ENCODE measurements around the gene MYO1E. TPM values are rescaled to one million over a fixed set of nuclear protein-coding genes. Genes with fewer than 3 reads are reported as not detected.

Gene MYO1E
- total RNA-seq, 2 donors from 2014 or later = 47.8 to 65.6 TPM

DNA sequence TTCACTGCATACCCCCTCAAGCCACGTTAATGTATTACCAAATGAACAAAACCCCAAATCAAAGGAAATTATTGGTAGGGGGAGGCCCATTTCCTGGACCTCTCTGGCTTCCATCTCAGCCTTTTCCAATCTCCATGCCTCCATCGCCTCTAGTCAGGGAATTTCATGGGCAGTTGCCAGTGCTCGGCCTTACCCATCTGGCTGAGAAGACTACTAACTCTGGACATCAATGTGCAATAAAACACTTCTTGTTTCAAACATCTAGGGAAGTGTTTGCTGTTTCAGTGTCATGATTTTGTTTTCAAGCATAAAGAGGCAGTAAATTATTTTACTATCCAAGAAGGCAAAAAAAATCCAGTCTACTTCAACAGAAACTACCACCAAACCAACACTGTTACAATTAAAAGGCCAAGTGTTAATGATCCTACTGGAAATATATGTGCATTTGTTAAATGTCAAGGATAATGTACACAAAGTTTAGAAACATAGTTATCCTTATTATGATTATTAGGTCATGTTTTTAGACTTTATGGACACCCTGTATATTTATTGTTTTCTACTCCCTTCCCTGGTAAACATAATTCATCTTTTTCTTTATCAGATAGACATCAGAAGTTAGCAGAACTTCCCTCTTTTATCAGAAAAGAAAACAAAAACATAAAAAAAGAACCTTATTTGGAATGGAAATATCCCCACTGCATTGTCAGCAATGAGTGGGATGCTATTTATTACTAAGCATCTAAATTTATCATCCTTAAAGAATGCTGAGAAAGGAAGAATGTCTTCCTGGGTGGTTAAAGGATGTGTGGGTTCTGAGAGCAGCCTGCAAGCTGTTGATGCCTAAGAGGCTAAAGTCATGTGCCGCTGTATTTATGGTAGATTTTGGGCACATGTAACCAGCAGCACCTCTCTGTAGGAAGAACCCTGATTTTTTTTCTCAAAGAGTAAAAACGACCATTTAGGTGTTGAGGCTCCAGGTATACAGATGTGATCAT is 150.9 kb downstream of the MYO1E start:
- 87 to 100% methylated on average over 2 to 5 of the region's 5 CpGs for WGBS, 2 experiments (ENCODE audit: insufficient coverage in 1 of 2, insufficient read length in 1 of 2)
- H3K27me3 Mint-ChIP-seq (ENCODE audit: insufficient read depth) = no peaks in the 10 kb centered on the region
- H3K27ac ChIP-seq (ENCODE audit: low read depth, low read length) = no peak overlapping the region

DNA sequence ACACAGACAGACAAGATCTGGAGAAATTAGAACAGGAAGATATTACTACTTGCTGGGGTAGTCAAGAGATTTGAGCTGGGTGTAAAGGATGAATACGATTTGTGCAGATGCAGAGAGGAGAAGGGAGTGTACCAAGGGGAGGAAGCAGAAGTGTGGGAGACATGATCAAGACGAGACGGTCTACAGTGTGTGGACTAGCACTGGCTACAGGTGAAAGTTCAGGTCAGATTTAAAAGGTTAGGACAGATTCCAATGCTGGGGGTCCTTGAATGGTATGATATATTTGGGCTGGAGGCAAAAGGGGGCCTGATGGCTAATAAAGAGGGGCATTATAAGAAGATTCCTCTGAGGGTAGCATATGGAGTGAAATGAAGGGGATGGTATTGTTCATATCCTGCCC is 154.0 kb downstream of the MYO1E start:
- Mint-ChIP-seq H3K27ac (no peak overlapping the region), H3K27me3 (ENCODE audit: insufficient read depth) (no peaks in the 10 kb centered on the region), H3K9me3 (no peaks in the 10 kb centered on the region), H3K36me3 (ENCODE audit: low read depth) (peaks cover 33% of the 10 kb centered on the region), H3K4me3 (no peak overlapping the region), H3K4me1 (no peaks in the 10 kb centered on the region)
- H3K27ac ChIP-seq (ENCODE audit: low read depth, low read length) = no peak overlapping the region
- no peak for DNase-seq
- WGBS, 2 experiments (ENCODE audit: insufficient coverage in 1 of 2, insufficient read length in 1 of 2) = 91 to 95% methylated on average over 3 of the region's 3 CpGs
- no peaks in the 10 kb centered on the region for H3K4me1 ChIP-seq (ENCODE audit: control insufficient read depth, insufficient read depth, low read length)
- no peak overlapping the region for H3K9ac ChIP-seq (ENCODE audit: extremely low read depth, low read length, poor library complexity, severe bottlenecking)
- TF ChIP-seq, protein P1, sequence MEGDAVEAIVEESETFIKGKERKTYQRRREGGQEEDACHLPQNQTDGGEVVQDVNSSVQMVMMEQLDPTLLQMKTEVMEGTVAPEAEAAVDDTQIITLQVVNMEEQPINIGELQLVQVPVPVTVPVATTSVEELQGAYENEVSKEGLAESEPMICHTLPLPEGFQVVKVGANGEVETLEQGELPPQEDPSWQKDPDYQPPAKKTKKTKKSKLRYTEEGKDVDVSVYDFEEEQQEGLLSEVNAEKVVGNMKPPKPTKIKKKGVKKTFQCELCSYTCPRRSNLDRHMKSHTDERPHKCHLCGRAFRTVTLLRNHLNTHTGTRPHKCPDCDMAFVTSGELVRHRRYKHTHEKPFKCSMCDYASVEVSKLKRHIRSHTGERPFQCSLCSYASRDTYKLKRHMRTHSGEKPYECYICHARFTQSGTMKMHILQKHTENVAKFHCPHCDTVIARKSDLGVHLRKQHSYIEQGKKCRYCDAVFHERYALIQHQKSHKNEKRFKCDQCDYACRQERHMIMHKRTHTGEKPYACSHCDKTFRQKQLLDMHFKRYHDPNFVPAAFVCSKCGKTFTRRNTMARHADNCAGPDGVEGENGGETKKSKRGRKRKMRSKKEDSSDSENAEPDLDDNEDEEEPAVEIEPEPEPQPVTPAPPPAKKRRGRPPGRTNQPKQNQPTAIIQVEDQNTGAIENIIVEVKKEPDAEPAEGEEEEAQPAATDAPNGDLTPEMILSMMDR (conservative IDR thresholded peaks at IDR 0.05) = no peak
- H3K4me3 ChIP-seq (ENCODE audit: low read length) = no peak overlapping the region
- H3K27me3 ChIP-seq (ENCODE audit: control insufficient read depth, insufficient read depth, low read length, poor library complexity, severe bottlenecking) = no peaks in the 10 kb centered on the region
- no peaks in the 10 kb centered on the region for H3K9me3 ChIP-seq (ENCODE audit: control insufficient read depth, low read length)
- peaks cover 20% of the 10 kb centered on the region for H3K36me3 ChIP-seq (ENCODE audit: control insufficient read depth, insufficient read depth, low read length)

More for the DNA sequence above, 150.9 kb downstream of the MYO1E start:
- Histone ChIP-seq H3K36me3 (ENCODE audit: control insufficient read depth, insufficient read depth, low read length) (peaks cover 15% of the 10 kb centered on the region), H3K9me3 (ENCODE audit: control insufficient read depth, low read length) (no peaks in the 10 kb centered on the region), H3K9ac (ENCODE audit: extremely low read depth, low read length, poor library complexity, severe bottlenecking) (no peak overlapping the region), H3K4me1 (ENCODE audit: control insufficient read depth, insufficient read depth, low read length) (no peaks in the 10 kb centered on the region), H3K4me3 (ENCODE audit: low read length) (no peak overlapping the region), H3K27me3 (ENCODE audit: control insufficient read depth, insufficient read depth, low read length, poor library complexity, severe bottlenecking) (no peaks in the 10 kb centered on the region)
- Mint-ChIP-seq H3K4me1 (no peaks in the 10 kb centered on the region), H3K27ac (no peak overlapping the region), H3K9me3 (no peaks in the 10 kb centered on the region), H3K4me3 (no peak overlapping the region), H3K36me3 (ENCODE audit: low read depth) (peaks cover 36% of the 10 kb centered on the region)
- DNase-seq = no peak
- TF ChIP-seq, protein P1 (conservative IDR thresholded peaks at IDR 0.05) = no peak

DNA sequence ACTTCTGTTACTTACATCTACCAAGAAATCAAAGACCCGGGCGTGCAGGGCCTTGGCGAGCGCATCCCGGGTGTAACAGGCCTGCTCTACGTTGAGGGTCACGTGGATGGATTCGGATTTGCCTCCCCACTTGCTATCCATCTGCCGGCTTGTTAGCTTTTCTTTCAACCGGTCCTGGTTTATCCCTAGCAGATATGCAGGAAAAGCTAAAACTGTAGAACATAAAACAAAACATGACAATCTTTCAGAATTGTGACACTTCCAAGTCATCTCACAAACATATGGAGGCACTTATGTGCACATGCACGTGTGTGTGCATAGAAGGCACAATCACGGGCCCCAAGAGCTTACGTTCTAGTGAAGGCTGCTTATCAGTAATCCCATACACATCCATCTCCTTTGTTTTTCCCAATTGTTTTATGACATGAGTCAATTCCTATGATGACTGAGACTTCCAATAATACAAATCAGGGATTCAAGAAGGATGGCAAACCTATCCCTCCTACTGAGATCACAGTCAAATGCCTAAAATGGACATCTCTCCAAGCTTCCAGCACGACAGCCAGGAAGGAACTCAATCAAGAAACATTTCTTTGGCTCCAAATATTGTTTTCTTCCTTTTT is 154.7 kb downstream of the MYO1E start:
- 95% methylated on average over 13 to 14 of the region's 14 CpGs for WGBS, 2 experiments (ENCODE audit: insufficient coverage in 1 of 2, insufficient read length in 1 of 2)
- H3K4me1 Mint-ChIP-seq = no peaks in the 10 kb centered on the region
- peaks cover 33% of the 10 kb centered on the region for H3K36me3 Mint-ChIP-seq (ENCODE audit: low read depth)
- Histone ChIP-seq H3K9me3 (ENCODE audit: control insufficient read depth, low read length) (no peaks in the 10 kb centered on the region), H3K27ac (ENCODE audit: low read depth, low read length) (no peak overlapping the region), H3K36me3 (ENCODE audit: control insufficient read depth, insufficient read depth, low read length) (peaks cover 20% of the 10 kb centered on the region), H3K27me3 (ENCODE audit: control insufficient read depth, insufficient read depth, low read length, poor library complexity, severe bottlenecking) (no peaks in the 10 kb centered on the region), H3K9ac (ENCODE audit: extremely low read depth, low read length, poor library complexity, severe bottlenecking) (no peak overlapping the region), H3K4me3 (ENCODE audit: low read length) (no peak overlapping the region), H3K4me1 (ENCODE audit: control insufficient read depth, insufficient read depth, low read length) (no peaks in the 10 kb centered on the region)
- TF ChIP-seq, protein P1 (conservative IDR thresholded peaks at IDR 0.05) = no peak
- H3K27me3 Mint-ChIP-seq (ENCODE audit: insufficient read depth) = no peaks in the 10 kb centered on the region
- no peak overlapping the region for H3K4me3 Mint-ChIP-seq
- no peak overlapping the region for H3K27ac Mint-ChIP-seq
- DNase-seq = no peak
- H3K9me3 Mint-ChIP-seq = no peaks in the 10 kb centered on the region
